Inflammatory macrophage (primary cell): ENCODE results near the gene MOGAT1.

Experiments
- DNase-seq, 2 donors: peaks; one replicate each; pipeline ENCODE4 v3.0.0-alpha.2; 2020 to 2022
- total RNA-seq, 18 experiments: gene quantifications; one replicate each; lab custom pipeline; 2026; ENCODE audit warnings: mixed read lengths in 6 of 18, inconsistent platforms in 2 of 18; lab: John Stamatoyannopoulos, UW

The MOGAT1 gene
- 0 to 2.6 (median 1.1) reads per million in 18 experiments for total RNA-seq

- peak; percentile 60 to 80 for DNase-seq
Measured at GRCh38 chr2:222671259-222672067, at the start of gene MOGAT1. Gene MOGAT1 (plus strand): TSS chr2:222671658. CDS start chr2:222671786, 128 bp downstream.

- DNase-seq: no peak
Measured at GRCh38 chr2:222621893-222622292, 49.6 kb upstream of the MOGAT1 start.

DNA sequence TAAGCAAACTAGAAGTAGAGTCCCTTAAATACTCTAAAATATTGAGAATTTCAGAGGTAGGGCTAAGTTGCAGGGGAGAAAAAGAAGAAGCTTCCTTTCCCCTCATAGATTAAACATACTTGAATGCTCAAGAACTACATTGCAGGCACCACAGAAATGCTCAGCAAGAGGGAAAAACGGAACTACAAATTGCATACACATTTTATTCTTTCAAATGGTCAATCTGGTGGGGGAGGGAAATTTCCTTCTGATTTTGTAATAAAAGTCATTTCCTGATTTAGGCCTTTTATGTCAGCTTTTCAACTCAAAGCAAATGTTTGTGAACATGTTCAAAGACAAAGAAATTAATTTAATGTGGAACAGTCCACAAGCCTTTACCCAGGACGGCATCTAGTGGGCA is 48.5 kb upstream of the MOGAT1 start:
- DNase-seq: peak; percentile 75 to 94

DNA sequence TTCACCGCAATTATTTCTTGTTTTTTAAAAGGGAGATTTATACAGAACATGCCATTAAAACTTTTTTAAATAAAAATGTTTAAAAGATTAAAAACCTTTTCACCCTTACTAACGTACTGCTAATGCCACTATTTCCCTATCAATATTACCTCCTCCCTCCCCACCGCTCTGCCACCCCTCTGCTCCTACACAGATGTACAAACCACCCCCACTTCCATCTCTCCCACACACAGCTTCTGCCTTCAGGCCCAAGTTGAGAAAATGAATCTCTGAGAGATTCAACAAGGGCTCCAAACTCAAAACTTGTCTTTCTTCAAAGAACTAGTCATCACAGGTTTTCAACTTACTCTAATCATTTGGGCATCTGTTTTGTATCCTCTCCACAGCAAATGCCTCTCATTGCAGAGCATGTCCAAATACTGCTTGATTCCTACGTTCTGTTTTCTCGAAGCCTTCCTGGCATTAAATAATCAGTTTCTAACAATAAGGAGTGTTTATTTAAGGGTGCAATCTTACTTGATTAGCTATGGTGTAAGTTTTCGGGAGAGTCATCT is 47.6 kb upstream of the MOGAT1 start:
- peak; percentile 18 to 31 for DNase-seq

GRCh38 chr2:222627764-222628163 is 43.7 kb upstream of the MOGAT1 start:
- no peak for DNase-seq

GRCh38 chr2:222635295-222635694 is 36.2 kb upstream of the MOGAT1 start:
- no peak for DNase-seq

DNA sequence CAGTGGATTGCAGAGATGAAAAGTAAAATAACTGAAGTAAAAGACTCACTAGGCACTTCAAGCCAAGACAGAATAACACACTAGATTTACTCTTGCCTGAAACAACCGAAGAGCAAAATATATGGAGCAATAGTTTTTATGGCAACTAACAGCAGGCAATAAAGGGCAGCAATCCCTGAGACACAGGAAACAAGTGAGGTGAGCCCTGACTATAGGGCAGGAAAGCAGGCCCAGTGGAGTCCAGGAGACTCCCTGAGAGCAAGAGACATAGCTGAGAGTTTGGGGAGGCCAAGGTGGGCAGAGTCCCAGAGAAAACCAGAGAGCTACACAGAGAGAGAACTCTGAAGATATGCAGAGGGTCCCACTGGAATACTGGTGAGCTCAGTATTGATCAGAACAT is 34.4 kb upstream of the MOGAT1 start:
- DNase-seq: no peak

- no peak for DNase-seq
Measured at GRCh38 chr2:222641336-222641735, 30.1 kb upstream of the MOGAT1 start.

DNA sequence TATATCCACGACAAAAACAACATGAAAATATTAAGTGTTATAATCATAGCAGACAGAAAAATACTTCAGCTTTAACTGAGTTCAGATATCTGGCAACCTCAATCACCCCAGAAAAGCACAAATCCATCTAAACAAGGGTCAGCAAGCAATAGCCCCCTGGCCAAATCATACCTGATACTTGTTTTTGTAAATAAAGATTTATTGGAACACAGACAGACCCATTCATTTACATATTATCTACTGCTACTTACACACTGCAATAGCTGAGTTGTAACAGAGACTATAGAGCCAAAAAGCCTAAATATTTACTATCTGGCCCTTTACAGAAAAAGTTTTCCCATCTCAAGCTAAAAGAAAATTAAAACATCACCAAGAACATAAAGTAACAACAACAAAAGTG is 28.3 kb upstream of the MOGAT1 start:
- no peak for DNase-seq

DNA sequence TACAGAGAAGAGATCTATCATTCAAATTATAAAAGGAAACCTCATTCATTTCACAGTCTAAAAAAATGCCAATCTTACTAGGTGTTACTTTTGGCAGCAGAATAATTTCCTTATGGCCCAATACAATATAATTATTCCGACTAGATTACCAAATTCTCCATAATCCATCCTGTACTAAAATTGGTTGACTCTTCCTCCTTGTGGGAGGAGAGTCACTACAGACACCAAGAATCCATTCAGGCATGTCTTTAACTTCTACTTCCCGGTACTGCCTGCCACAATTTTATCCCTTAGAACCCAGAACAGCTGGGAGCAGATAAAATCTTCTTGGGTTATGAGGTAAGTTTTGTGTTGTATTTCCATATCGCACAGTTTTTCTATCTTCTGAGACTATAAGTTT is 25.4 kb upstream of the MOGAT1 start:
- DNase-seq: no peak

- no peak for DNase-seq
Measured at GRCh38 chr2:222649801-222650200, 21.7 kb upstream of the MOGAT1 start.

GRCh38 chr2:222651718-222652418 is 19.6 kb upstream of the MOGAT1 start:
- DNase-seq: no peak

DNA sequence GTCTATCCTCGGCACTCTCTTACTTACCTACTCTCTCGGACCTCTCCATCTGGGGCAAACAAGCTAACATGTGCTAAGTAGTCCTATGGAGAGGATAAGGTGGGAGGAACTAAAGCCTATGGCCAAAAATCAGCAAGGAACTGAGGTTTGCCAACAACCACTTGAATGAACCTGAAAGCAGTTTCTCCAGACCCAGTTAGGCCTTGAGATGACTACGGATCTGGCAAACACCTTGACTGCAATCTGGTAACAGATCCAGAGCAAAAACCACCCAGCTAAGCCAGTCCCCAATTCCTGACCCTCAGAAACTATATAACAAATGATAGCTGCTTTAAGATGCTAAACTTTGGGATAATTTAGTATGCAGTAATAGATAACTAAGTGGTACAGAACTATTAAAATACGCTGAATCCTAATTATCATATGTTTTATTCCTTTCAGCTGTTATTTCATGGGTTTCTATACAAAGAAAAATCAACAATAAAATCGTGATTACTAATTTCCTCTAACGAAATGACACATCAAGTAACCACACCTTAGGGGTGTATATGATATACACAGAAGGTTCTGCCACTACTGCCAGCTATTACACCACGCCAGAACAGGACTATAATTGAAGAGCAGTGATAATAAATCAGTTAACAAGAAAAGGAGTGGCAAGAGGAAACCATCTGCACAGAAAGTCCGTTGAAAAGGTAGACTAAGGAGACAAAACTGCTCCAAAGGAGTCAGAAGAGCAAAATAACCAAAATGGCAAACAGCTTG is 18.8 kb upstream of the MOGAT1 start:
- DNase-seq: no peak

GRCh38 chr2:222653280-222653679 is 18.2 kb upstream of the MOGAT1 start:
- no peak for DNase-seq

DNA sequence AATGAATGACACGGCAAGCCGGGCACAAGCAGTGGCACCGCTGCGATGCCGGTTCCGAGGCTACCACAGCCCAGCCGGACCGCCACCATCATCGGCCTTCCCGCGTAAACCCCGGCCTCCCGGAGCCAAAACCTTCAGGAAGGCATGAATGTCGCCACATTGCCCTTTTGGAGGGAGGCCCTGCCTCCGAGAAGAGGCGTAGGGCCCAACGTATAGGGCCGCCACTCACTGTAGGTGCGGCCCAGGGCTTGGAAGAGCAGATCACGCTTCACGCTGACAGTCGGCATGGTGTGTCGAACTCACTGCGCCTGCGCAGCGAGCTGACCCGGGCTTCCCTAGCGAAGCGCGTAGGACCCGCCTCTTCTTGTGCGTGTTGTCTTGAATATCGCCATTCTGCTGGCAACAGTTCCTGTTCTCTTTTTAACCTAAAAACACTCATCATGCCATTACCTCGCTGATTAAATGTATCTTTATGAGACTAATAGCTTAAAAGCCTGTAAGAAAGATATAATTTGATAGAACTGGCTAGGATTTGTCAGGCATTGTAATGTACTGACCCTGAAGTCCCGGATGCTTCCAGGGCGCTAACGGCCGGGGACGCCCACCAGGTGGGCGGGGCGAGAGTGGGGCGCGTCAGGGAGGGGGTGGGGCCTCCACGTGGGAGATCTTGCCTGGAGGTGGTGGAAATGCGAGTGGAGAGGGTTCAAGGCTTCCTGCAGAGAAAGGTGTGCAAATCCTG is 15.5 kb upstream of the MOGAT1 start, which contains the start of gene FARSB:
Gene FARSB, minus strand, starts transcription at position 306 of the 739 bp plus-strand sequence. Its CDS starts 19 bp downstream, at position 287.
- DNase-seq: peak; percentile 97 to 98

DNA sequence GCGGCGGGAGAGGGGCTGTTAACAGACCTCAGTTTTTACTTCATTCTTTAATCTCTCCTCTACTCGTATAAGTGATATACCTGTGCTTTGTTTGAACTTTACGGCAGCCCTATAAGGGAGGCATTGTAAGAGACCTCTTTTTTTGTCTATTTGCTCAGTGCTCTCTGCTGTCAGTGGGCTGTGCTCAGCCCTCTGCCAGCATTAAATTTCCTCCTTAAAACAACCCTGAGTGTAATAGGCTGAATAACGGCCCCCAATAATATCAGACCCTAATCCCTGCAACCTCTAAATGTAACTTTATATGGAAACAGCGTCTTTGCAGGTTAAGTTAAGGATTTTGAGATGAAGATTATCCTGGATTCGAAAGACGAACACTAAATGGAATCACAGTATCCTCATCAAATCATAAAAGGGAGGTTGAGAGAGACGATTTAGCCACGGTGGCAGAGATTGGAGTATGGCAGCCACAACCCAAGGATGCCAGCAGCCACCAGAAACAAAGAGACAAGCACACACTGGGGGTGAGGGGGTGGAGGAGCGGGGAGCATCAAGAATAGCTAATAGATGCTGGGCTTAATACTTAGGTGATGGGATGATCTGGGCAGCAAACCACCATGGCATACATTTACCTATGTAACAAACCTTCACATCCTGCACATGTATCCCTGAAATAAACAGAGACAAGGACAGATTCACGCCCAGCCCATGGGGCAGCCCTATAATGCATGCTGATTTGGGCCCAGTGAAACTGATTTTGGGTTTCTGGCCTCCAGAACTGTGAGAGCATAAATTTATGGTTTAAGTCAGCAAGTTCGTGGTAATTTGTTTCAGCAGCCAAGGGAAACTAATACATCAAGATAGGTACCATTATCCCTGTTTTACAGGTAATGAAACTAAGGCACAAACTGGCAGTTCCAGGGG is 14.7 kb upstream of the MOGAT1 start:
- no peak for DNase-seq

GRCh38 chr2:222663479-222663878 is 8.0 kb upstream of the MOGAT1 start:
- DNase-seq: peak in 1 of 2 donors; percentile 16

DNA sequence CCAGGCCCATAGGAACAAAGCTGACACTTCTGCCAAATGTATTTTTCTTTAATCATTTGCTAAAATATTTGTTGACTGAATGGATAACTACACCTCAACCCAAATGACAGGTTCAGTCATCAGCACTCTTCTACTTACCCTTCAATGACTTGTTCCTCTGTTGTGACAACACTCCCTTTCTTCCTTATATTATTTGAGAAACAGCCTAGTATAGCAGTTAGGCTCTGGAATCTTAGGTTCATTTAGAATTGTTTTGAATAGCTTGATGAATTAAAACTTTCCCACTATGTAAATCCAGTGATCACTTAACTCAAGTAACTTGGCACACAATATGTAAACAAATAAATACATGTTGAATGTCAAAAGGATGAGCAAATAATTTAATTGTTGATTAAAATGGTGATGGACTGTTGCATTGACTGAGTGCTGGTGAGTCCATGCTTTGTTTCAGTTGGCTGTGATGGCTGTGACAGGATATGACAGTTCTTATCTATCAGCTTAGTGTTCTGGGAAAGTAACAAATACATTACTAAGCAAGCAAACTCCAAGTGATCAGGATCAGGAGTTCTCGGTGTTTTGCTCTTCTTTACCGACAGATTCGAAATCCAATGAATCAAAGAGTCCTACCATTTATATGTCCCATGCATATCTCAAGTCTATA is 2.8 kb upstream of the MOGAT1 start:
- DNase-seq: no peak

DNA sequence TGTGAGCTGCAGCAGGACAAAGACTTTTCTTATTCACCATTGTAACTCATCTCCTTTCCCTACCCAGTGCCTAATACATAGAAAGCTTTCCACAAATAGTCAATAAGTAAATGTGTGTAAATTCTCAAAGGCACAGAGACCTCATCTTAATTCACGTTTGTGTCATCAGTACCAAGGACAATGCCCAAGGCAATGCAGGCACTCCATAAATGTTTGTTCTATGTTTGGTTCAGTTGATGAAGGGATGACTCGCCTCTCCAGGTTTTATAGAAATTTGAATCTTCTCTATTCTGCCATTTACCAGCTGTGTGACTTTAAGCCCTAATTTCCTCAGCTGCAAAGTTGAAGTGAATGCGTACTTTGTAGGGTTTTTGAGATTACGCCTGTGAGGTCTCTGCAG is 2.1 kb upstream of the MOGAT1 start:
- no peak for DNase-seq
